NB4 (cell line): ENCODE measurements around the gene FERMT2.

Experiments used
- DNase-seq: peaks from one replicate; pipeline ENCODE4 v3.0.0; 2010; ENCODE audit warnings: low read depth
- H3K4me3 ChIP-seq: one replicate; pipeline ENCODE4 v1.5.1; 2011; ENCODE audit warnings: mild to moderate bottlenecking, low read depth, low read length, moderate library complexity
- MYC ChIP-seq: IDR thresholded peaks from 2 replicates; pipeline ENCODE4 v1.6.1; 2011; ENCODE audit warnings: low read depth, low read length
- POLR2A ChIP-seq: IDR thresholded peaks from 2 replicates; pipeline ENCODE4 v1.6.1; 2011; ENCODE audit warnings: mild to moderate bottlenecking; ENCODE audit not compliant: insufficient read length; ENCODE audit errors: extremely low read depth
- TF ChIP-seq, protein P1 (sequence below): IDR thresholded peaks from 2 replicates; pipeline ENCODE4 v1.6.1; 2011; ENCODE audit warnings: low read depth, low read length
- TF ChIP-seq, protein P2 (sequence below): IDR thresholded peaks from one replicate; pipeline ENCODE4 v1.5.1; 2012; ENCODE audit warnings: low read depth, low read length

The FERMT2 gene

DNA sequence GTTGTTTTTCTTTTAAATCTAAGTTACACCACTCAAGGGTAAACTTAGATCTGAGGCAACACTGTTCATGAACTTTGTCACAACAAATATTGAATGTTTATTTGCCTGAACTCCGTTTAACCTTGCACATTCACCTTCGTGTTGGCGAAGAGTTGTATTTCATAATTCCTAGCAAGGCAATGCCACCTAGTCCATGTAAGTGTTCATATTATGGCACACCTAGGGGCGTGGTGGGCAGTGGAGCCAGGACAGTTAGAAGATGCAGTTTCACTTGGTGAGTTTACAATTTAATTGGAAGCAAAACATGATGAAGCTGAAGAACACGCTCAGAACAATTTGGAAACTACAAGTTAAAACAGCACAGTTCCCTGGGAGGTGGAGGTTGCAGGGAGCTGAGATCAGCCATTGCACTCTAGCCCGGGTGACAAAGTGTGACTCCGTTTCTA, 129.0 kb downstream of the FERMT2 start:
- no peak overlapping the region for H3K4me3 ChIP-seq
- no peak for DNase-seq
- TF ChIP-seq MYC (no peak), POLR2A (no peak)
- TF ChIP-seq, protein P1, sequence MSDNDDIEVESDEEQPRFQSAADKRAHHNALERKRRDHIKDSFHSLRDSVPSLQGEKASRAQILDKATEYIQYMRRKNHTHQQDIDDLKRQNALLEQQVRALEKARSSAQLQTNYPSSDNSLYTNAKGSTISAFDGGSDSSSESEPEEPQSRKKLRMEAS, result no peak
- TF ChIP-seq, protein P2, sequence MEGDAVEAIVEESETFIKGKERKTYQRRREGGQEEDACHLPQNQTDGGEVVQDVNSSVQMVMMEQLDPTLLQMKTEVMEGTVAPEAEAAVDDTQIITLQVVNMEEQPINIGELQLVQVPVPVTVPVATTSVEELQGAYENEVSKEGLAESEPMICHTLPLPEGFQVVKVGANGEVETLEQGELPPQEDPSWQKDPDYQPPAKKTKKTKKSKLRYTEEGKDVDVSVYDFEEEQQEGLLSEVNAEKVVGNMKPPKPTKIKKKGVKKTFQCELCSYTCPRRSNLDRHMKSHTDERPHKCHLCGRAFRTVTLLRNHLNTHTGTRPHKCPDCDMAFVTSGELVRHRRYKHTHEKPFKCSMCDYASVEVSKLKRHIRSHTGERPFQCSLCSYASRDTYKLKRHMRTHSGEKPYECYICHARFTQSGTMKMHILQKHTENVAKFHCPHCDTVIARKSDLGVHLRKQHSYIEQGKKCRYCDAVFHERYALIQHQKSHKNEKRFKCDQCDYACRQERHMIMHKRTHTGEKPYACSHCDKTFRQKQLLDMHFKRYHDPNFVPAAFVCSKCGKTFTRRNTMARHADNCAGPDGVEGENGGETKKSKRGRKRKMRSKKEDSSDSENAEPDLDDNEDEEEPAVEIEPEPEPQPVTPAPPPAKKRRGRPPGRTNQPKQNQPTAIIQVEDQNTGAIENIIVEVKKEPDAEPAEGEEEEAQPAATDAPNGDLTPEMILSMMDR, result no peak

DNA sequence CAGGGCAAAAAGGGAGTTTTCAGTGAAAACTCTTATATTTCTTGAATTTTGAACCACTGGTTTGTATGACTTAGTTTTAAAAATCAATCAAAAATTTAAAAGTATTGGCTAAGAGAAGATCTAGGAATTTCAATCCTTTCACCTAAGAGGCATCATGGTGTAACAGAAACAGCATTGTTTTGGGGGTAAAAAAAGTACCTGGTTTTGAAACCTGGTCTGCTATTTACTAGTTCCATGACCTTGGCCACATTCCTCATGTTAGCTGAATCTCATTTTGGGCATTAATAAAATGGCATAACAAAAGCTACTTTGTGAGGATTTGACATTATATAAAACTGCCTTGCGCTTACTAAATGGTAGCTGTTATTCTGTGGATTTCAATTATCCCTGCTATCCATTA, 142.7 kb downstream of the FERMT2 start:
- TF ChIP-seq, protein P1, result no peak
- TF ChIP-seq, protein P2, result no peak
- no peak for TF ChIP-seq MYC
- TF ChIP-seq POLR2A, result no peak
- H3K4me3 ChIP-seq, result no peak overlapping the region
- no peak for DNase-seq
